Smooth muscle cell (in vitro differentiated cells): Measurements from ENCODE around the gene RCAN2. TPM values are rescaled to one million over a fixed set of nuclear protein-coding genes. Genes with fewer than 3 reads are reported as not detected.

Experiments used
- DNase-seq: peaks from one replicate; lab custom pipeline; 2025; ENCODE audit not compliant: unreplicated experiment; lab: John Stamatoyannopoulos, UW
- H2AFZ ChIP-seq: fragments of 200-600 bp; sonication (generic); 2 replicates; pipeline ENCODE4 v1.6.0; 2016; ENCODE audit warnings: antibody characterized with exemption, low read depth, mild to moderate bottlenecking
- H3F3A ChIP-seq: fragments of 200-600 bp; sonication (generic); 2 replicates; pipeline ENCODE4 v1.6.0; 2017; ENCODE audit warnings: antibody characterized with exemption, low read depth
- H3K27ac ChIP-seq: fragments of 200-600 bp; sonication (generic); 2 replicates; pipeline ENCODE4 v1.5.1; 2016; ENCODE audit warnings: low read depth, mild to moderate bottlenecking
- H3K27me3 ChIP-seq: fragments of 200-600 bp; sonication (generic); 2 replicates; pipeline ENCODE4 v1.6.1; 2016; ENCODE audit warnings: low read depth, mild to moderate bottlenecking
- H3K36me3 ChIP-seq: fragments of 200-600 bp; sonication (generic); 2 replicates; pipeline ENCODE4 v1.5.1; 2016; ENCODE audit warnings: low read depth
- H3K4me1 ChIP-seq: fragments of 200-600 bp; sonication (generic); 2 replicates; pipeline ENCODE4 v1.5.1; 2016; ENCODE audit warnings: low read depth
- H3K4me2 ChIP-seq: fragments of 200-600 bp; sonication (generic); 2 replicates; pipeline ENCODE4 v1.6.0; 2016; ENCODE audit warnings: mild to moderate bottlenecking
- H3K4me3 ChIP-seq: fragments of 200-600 bp; sonication (generic); 2 replicates; pipeline ENCODE4 v1.5.1; 2016; ENCODE audit warnings: mild to moderate bottlenecking
- H3K79me2 ChIP-seq: fragments of 200-600 bp; sonication (generic); 2 replicates; pipeline ENCODE4 v1.6.0; 2016; ENCODE audit warnings: low read depth, mild to moderate bottlenecking
- H3K9ac ChIP-seq: fragments of 200-600 bp; sonication (generic); 2 replicates; pipeline ENCODE4 v1.6.0; 2016; ENCODE audit warnings: low read depth
- H3K9me3 ChIP-seq: fragments of 200-600 bp; sonication (generic); replicated peaks from 2 replicates; pipeline ENCODE4 v1.5.1; 2016; ENCODE audit warnings: low read depth
- H4K20me1 ChIP-seq: fragments of 200-600 bp; sonication (generic); 2 replicates; pipeline ENCODE4 v1.6.0; 2016; ENCODE audit warnings: low read depth
- WGBS: methylation state at CpG from one replicate; pipeline ENCODE4 v1.1.7; 2016; ENCODE audit warnings: low lambda C conversion rate; 5-methylcytosine and 5-hydroxymethylcytosine counted together
- polyA plus RNA-seq: library from polyadenylated mRNA; unstranded; fragments of >200 nt; fragmentation: Nextera tagmentation; extraction: Ambion mirVana; gene quantifications from 2 replicates; pipeline ENCODE4 v1.2.1, GENCODE V29; 2016
- total RNA-seq: library from RNA; depleted of rRNA; stranded (reverse); fragments of >200 nt; gene quantifications from 2 replicates; pipeline ENCODE4 v1.2.3, GENCODE V29; 2014
- TF ChIP-seq, protein P1 (sequence below): fragments of 200-600 bp; sonication (generic); IDR thresholded peaks from 2 replicates; pipeline ENCODE4 v1.5.1; 2017; ENCODE audit warnings: borderline replicate concordance, mild to moderate bottlenecking, antibody characterized with exemption; ENCODE audit not compliant: insufficient read depth, poor library complexity, severe bottlenecking

Gene RCAN2
- total and polyA plus RNA-seq, 2 experiments from 2014 or later = 2.5 to 2.7 TPM

DNA sequence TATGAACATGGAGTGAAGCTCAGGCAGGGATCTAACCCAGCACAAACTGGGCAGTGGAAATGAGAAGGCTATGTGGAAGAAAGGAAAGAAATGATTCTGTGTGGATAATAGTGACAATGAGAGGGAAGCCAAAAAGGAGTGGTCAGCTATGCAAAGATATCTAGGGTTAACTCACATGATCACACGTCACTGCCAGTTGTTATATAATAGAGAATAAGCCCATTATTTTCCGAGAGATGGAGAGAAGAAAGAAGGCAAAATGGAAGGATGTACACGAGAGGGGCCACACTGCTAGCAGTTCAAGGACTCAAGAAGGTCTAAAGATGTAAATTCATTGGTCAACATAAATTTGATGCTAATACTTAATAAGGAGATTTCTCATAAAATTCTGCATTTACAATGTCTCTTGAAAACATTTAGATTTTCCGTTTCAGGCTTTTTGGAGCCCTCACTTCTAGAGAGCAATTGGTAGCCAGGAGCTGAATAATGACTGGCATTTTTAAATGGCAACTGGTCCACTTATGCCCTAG is 18.8 kb upstream of the RCAN2 start:
- Histone ChIP-seq H2AFZ (no peak overlapping the region), H3K27me3 (no peaks in the 10 kb centered on the region), H3K36me3 (no peaks in the 10 kb centered on the region), H3K9me3 (no peaks in the 10 kb centered on the region), H3K9ac (no peak overlapping the region), H3K27ac (no peak overlapping the region), H3K79me2 (no peaks in the 10 kb centered on the region), H4K20me1 (no peaks in the 10 kb centered on the region), H3F3A (no peaks in the 10 kb centered on the region), H3K4me2 (no peak overlapping the region), H3K4me3 (no peak overlapping the region), H3K4me1 (no peaks in the 10 kb centered on the region)
- no peak for DNase-seq
- 92% methylated on average over 4 of the region's 4 CpGs for WGBS
- TF ChIP-seq, protein P1, sequence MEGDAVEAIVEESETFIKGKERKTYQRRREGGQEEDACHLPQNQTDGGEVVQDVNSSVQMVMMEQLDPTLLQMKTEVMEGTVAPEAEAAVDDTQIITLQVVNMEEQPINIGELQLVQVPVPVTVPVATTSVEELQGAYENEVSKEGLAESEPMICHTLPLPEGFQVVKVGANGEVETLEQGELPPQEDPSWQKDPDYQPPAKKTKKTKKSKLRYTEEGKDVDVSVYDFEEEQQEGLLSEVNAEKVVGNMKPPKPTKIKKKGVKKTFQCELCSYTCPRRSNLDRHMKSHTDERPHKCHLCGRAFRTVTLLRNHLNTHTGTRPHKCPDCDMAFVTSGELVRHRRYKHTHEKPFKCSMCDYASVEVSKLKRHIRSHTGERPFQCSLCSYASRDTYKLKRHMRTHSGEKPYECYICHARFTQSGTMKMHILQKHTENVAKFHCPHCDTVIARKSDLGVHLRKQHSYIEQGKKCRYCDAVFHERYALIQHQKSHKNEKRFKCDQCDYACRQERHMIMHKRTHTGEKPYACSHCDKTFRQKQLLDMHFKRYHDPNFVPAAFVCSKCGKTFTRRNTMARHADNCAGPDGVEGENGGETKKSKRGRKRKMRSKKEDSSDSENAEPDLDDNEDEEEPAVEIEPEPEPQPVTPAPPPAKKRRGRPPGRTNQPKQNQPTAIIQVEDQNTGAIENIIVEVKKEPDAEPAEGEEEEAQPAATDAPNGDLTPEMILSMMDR = no peak

DNA sequence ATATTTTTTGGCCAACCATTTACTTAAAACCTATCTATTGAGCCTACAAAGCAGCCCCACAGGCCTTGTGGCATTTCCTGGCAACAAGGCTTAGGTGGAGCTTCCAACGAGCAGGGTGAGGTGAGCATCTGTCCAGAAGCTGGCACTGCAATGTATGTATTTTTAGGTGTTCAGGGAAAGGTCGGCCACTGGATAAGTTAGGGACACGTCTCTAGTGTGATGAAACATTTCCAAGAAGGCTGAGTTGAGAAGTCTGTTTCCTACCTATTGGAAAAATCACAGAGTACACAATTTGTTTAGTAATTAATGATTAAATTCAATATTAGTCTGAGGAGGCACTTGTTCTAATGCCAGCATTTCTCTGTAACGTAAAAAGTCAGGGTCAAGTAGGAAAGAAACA is 17.8 kb upstream of the RCAN2 start:
- no peak overlapping the region for H2AFZ ChIP-seq
- no peak overlapping the region for H3K9ac ChIP-seq
- no peaks in the 10 kb centered on the region for H3K79me2 ChIP-seq
- no peak overlapping the region for H3K27ac ChIP-seq
- no peaks in the 10 kb centered on the region for H3K36me3 ChIP-seq
- H3K4me2 ChIP-seq = no peak overlapping the region
- no peaks in the 10 kb centered on the region for H3K27me3 ChIP-seq
- H3K4me1 ChIP-seq = no peaks in the 10 kb centered on the region
- no peak overlapping the region for H3K4me3 ChIP-seq
- H4K20me1 ChIP-seq = no peaks in the 10 kb centered on the region
- H3F3A ChIP-seq = no peaks in the 10 kb centered on the region
- WGBS = 91% methylated on average over 4 of the region's 4 CpGs
- TF ChIP-seq, protein P1 = no peak
- no peaks in the 10 kb centered on the region for H3K9me3 ChIP-seq
- DNase-seq = no peak

DNA sequence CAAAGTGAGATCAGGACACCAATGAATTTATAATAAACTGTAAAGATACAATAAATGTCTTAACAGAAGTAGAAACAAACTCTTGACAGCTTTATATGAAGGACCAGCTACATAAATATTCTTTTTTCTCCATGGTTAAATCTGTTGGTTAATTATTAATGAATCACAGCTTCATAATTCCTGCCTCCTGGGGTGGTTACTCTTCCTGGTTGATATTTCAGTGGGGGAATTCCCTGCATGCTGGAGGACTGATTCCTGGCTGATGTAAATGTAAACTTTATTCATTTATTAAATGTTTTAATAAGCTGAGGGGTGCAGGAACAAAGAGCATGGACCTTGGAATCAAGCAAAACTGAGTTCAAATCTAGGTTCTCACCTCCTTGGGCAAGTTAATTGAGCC is 16.2 kb upstream of the RCAN2 start:
- Histone ChIP-seq H3K9ac (no peak overlapping the region), H3K4me2 (no peak overlapping the region), H2AFZ (no peak overlapping the region), H3K27me3 (no peaks in the 10 kb centered on the region), H3K4me1 (no peaks in the 10 kb centered on the region), H4K20me1 (no peaks in the 10 kb centered on the region), H3K79me2 (no peaks in the 10 kb centered on the region), H3F3A (no peaks in the 10 kb centered on the region), H3K4me3 (no peak overlapping the region), H3K9me3 (no peaks in the 10 kb centered on the region), H3K27ac (no peak overlapping the region), H3K36me3 (no peaks in the 10 kb centered on the region)
- TF ChIP-seq, protein P1 = no peak
- no peak for DNase-seq
